ENCODE measurements around the gene LGALS3. TPM values are rescaled to one million over a fixed set of nuclear protein-coding genes. Genes with fewer than 3 reads are reported as not detected.

Gene LGALS3
- 22.9 and 47.2 TPM in 2 replicates for total RNA-seq

DNA sequence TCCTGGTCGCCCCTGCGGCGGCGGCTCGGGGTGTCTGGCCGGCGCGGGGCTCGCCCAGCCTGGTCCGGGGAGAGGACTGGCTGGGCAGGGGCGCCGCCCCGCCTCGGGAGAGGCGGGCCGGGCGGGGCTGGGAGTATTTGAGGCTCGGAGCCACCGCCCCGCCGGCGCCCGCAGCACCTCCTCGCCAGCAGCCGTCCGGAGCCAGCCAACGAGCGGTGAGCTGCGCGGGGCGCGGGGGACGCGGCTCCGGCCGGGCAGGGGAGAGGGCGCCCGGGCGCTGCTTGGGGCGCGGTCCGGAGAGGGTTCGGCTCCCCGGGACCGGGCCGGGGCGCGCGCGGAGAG is at the start of gene LGALS3:
Gene LGALS3, plus strand, starts transcription at position 167 of the 342 bp plus-strand sequence. CDS start 8,122 bp downstream, outside the sequence.

DNA sequence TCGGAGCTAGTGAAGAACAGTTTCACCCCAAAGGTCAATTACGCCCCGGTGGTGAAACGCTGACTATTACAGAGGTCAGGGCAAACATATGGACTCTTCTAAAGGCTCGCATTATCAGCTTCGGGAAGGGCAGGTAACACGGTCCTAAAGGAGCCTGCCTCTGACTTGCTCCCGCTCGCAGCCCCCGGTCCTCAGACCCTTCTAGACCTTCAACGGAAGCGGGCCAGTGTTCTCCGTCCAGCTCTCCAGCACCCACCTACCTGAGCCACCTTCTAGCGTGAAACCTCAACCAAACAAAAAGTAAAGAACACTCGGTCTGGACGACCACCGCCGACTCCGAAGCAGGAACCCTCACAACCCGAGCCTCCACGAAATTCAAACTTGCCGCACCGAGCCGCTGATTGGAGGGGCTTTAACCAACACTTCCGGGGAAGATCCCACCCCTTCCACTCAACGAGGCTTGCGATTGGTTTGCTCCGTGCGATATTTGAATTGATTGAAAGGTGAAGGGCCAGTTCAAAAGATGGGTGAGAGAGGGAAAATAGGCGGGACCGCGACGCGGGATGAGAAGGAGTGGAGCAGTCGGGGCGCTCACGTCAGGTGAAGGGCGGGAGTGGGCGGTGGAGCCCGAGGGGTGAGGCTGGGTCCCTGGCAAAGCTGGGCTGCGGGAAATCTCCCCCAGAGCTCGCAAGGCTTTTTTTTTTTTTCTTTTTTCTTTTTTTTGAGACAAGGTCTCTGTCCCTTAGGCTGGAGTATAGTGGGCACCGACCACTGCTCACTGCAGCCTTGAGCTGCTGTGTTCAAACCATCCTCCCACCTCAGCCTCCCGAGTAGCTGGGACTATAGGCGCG is 62.4 kb downstream of the LGALS3 start, which contains the start of gene DLGAP5:
Gene DLGAP5, minus strand, starts transcription at position 383 of the 851 bp plus-strand sequence. CDS start 2,406 bp downstream, outside the sequence.

Other genes with a start within 250 kb of the LGALS3 start
- gene GCH1, start 226.4 kb upstream of the LGALS3 start, total RNA-seq: 1.6 and 9.5 TPM in 2 replicates
- 9.5 and 17.7 TPM in 2 replicates for gene WDHD1, start 102.2 kb upstream of the LGALS3 start, total RNA-seq
- 18.1 and 23.2 TPM in 2 replicates for gene SOCS4, start 102.0 kb upstream of the LGALS3 start, total RNA-seq
- gene MAPK1IP1L, start 77.6 kb upstream of the LGALS3 start, total RNA-seq: 17.8 and 30.9 TPM in 2 replicates
- gene DLGAP5, start 62.3 kb downstream of the LGALS3 start, total RNA-seq: 3.3 and 23.8 TPM in 2 replicates
- 19.9 and 26.3 TPM in 2 replicates for gene FBXO34, start 142.2 kb downstream of the LGALS3 start, total RNA-seq

Data from smooth muscle cell of the umbilical artery (primary cell).